ENCODE data around the gene NECTIN1.

NECTIN1 gene

GRCh38 chr11:119730789-119731386 lies 1.9 kb upstream of the NECTIN1 start:
- no peak for FAIRE-seq

- no peak for FAIRE-seq
Observed at GRCh38 chr11:119729951-119730613, 1.1 kb upstream of the NECTIN1 start.

- FAIRE-seq, result no peak
Observed at GRCh38 chr11:119729581-119729927, 554 bp upstream of the NECTIN1 start.

GRCh38 chr11:119728211-119728626 lies 781 bp downstream of the NECTIN1 start:
- no peak for FAIRE-seq

- FAIRE-seq, result no peak
Observed at GRCh38 chr11:119727523-119728151, 1.4 kb downstream of the NECTIN1 start.

GRCh38 chr11:119726585-119727522 lies 2.1 kb downstream of the NECTIN1 start:
- no peak for FAIRE-seq

GRCh38 chr11:119726150-119726553 lies 2.8 kb downstream of the NECTIN1 start:
- FAIRE-seq, result no peak

- FAIRE-seq, result no peak
Observed at GRCh38 chr11:119724956-119725355, 4.0 kb downstream of the NECTIN1 start.

GRCh38 chr11:119723952-119724325 lies 5.1 kb downstream of the NECTIN1 start:
- FAIRE-seq, result no peak

- FAIRE-seq, result no peak
Observed at GRCh38 chr11:119723243-119723951, 5.6 kb downstream of the NECTIN1 start.

GRCh38 chr11:119722281-119722794 lies 6.7 kb downstream of the NECTIN1 start:
- no peak for FAIRE-seq

GRCh38 chr11:119721129-119722120 lies 7.6 kb downstream of the NECTIN1 start:
- FAIRE-seq, result no peak

- no peak for FAIRE-seq
Observed at GRCh38 chr11:119720311-119720913, 8.6 kb downstream of the NECTIN1 start.

GRCh38 chr11:119717839-119718534 lies 11.0 kb downstream of the NECTIN1 start:
- FAIRE-seq, result no peak

GRCh38 chr11:119716582-119717498 lies 12.2 kb downstream of the NECTIN1 start:
- no peak for FAIRE-seq

GRCh38 chr11:119714590-119714989 lies 14.4 kb downstream of the NECTIN1 start:
- FAIRE-seq, result no peak

- no peak for FAIRE-seq
Observed at GRCh38 chr11:119714189-119714588, 14.8 kb downstream of the NECTIN1 start.

- no peak for FAIRE-seq
Observed at GRCh38 chr11:119713359-119714040, 15.5 kb downstream of the NECTIN1 start.

Measured in A204.1 (cell line).